Neural crest cell (in vitro differentiated cells): Measurements from ENCODE around the gene GADD45G. TPM values are rescaled to one million over a fixed set of nuclear protein-coding genes. Genes with fewer than 3 reads are reported as not detected.

ENCODE experiments used
- DNase-seq: peaks from one replicate; pipeline ENCODE4 v3.0.0; 2021; ENCODE audit warnings: low read depth, mixed read lengths, low spot score
- H3K27ac Mint-ChIP-seq: one replicate; pipeline ENCODE4 v1.8.0; 2021; ENCODE audit warnings: mild to moderate bottlenecking, mixed read lengths; ENCODE audit not compliant: unreplicated experiment
- H3K27me3 Mint-ChIP-seq: 2 replicates; pipeline ENCODE4 v1.8.0; 2021; ENCODE audit warnings: low read depth, mild to moderate bottlenecking, mixed read lengths
- H3K36me3 Mint-ChIP-seq: 2 replicates; pipeline ENCODE4 v1.8.0; 2021; ENCODE audit warnings: low read depth, mild to moderate bottlenecking, mixed read lengths
- H3K4me1 Mint-ChIP-seq: 2 replicates; pipeline ENCODE4 v1.8.0; 2021; ENCODE audit warnings: mixed read lengths
- H3K4me3 Mint-ChIP-seq: one replicate; pipeline ENCODE4 v1.8.0; 2021; ENCODE audit warnings: mild to moderate bottlenecking, mixed read lengths
- H3K9me3 Mint-ChIP-seq: 2 replicates; pipeline ENCODE4 v1.8.0; 2021; ENCODE audit warnings: mixed read lengths
- long read RNA-seq: library from polyadenylated mRNA; unstranded; transcript quantifications from one replicate; pipeline ENCODE4 v2.0.0, GENCODE V29; 2020
- total RNA-seq: library from RNA; stranded (reverse); gene quantifications from 2 replicates; pipeline ENCODE4 v1.2.1, GENCODE V29; 2021
- TF ChIP-seq, protein P1 (sequence below): fragments of 200-600 bp; sonication (generic); conservative IDR thresholded peaks from 2 replicates; pipeline ENCODE4 v1.5.0; 2021; ENCODE audit warnings: antibody characterized with exemption, mild to moderate bottlenecking

The GADD45G gene, protein sequence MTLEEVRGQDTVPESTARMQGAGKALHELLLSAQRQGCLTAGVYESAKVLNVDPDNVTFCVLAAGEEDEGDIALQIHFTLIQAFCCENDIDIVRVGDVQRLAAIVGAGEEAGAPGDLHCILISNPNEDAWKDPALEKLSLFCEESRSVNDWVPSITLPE
- 11.9 and 13.3 TPM in 2 replicates for total RNA-seq
- long read RNA-seq = 0 reads

- H3K9me3 Mint-ChIP-seq = no peaks in the 10 kb centered on the region
- TF ChIP-seq, protein P1, sequence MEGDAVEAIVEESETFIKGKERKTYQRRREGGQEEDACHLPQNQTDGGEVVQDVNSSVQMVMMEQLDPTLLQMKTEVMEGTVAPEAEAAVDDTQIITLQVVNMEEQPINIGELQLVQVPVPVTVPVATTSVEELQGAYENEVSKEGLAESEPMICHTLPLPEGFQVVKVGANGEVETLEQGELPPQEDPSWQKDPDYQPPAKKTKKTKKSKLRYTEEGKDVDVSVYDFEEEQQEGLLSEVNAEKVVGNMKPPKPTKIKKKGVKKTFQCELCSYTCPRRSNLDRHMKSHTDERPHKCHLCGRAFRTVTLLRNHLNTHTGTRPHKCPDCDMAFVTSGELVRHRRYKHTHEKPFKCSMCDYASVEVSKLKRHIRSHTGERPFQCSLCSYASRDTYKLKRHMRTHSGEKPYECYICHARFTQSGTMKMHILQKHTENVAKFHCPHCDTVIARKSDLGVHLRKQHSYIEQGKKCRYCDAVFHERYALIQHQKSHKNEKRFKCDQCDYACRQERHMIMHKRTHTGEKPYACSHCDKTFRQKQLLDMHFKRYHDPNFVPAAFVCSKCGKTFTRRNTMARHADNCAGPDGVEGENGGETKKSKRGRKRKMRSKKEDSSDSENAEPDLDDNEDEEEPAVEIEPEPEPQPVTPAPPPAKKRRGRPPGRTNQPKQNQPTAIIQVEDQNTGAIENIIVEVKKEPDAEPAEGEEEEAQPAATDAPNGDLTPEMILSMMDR = peak; percentile 20
- no peaks in the 10 kb centered on the region for H3K36me3 Mint-ChIP-seq
- DNase-seq = peak; percentile 69
- H3K27ac Mint-ChIP-seq = peak within 1 kb of the TSS; percentile 75
- H3K27me3 Mint-ChIP-seq = peaks cover 89% of the 10 kb centered on the region
- peak within 1 kb of the TSS; percentile 93 for H3K4me3 Mint-ChIP-seq
- H3K4me1 Mint-ChIP-seq = peaks cover 37% of the 10 kb centered on the region
Observed at GRCh38 chr9:89604729-89605464, at the start of gene GADD45G. GADD45G (plus strand) TSS chr9:89605012; CDS start chr9:89605122, 110 bp downstream.

- no peaks in the 10 kb centered on the region for H3K36me3 Mint-ChIP-seq
- peaks cover 8% of the 10 kb centered on the region for H3K4me1 Mint-ChIP-seq
- peaks cover 6% of the 10 kb centered on the region for H3K27me3 Mint-ChIP-seq
- H3K4me3 Mint-ChIP-seq = no peak overlapping the region
- no peaks in the 10 kb centered on the region for H3K9me3 Mint-ChIP-seq
- DNase-seq = no peak
- TF ChIP-seq, protein P1 = no peak
- H3K27ac Mint-ChIP-seq = no peak overlapping the region
Observed at GRCh38 chr9:89555036-89555415, 49.8 kb upstream of the GADD45G start.

DNA sequence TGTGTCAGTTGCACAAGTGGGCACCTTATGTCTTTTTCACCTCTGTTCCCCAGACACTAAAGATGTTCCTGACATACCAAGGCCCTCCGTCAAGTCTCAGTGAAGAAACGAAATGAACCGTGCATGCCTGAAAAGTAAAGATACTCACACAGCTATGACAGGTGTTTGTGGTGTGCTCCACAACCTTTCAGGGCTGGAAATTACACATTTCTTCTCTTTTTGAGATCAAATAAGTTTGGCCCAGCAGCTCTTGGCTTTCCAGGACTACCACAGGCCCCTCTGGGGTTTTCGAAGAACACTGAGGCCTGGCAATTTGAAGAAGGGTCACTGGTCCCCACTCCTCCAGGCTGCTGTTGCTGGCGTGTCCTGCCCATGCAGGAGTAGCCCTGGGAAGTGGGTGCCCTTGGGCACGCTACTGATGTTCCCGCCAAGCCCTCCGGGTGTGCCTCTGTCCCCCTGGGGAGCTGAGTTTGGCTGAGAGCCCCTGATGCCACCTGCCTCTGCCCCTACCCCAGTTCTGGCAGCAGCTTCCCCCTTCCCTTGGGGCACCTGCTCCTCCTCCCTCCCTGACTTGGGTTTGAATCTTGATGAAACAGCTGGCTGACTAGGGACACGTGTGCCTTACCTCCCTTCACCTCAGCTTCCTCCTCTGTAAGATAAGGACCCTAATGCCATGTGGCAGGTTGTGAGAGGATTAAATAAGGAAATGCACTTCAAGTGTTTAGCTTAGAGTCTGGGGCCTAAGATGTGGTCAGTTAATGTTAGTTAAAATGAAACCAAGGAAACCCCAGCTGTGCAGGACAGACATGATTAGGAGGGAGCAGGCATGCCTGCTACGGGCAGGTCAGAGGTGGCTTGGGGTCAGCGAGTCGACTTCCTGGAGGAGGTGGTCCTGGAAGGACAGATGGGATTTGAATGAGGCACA, 49.1 kb upstream of the GADD45G start:
- Mint-ChIP-seq H3K27me3 (peaks cover 2% of the 10 kb centered on the region), H3K4me1 (peaks cover 8% of the 10 kb centered on the region), H3K9me3 (no peaks in the 10 kb centered on the region), H3K27ac (no peak overlapping the region), H3K4me3 (no peak overlapping the region), H3K36me3 (no peaks in the 10 kb centered on the region)
- no peak for DNase-seq
- TF ChIP-seq, protein P1 = no peak

DNA sequence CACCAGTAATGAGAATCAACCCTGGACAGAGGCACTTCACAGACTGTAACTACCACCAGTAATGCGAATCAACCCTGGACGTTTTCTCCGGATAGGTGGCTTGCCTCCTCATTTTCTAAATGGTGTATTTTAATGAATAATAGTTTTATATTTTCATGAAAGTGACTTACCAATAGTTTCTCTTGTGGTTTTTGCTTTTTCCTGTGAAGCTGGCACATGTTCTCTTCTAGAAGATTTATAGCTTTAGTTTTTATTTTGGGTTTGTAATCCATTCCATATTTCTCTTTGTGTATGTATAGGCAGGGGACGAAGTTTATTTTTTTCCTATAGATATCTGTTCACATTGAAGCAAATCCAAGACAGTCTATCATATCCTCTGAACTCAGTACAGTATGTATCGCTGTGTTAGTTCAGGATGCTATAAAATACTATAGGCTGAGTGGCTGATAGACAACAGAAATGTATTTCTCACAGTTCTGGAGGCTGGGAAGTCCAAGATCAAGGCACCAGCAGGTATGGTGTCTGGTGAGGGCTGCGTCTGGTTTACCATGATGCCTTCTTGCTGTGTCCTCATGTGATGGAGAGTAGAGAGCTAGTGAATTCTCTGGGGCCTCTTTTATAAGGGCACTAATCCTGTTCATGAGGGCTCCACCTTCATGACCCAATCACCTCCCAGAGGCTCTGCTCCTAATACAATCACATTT, 46.5 kb upstream of the GADD45G start:
- H3K4me3 Mint-ChIP-seq = no peak overlapping the region
- TF ChIP-seq, protein P1 = no peak
- H3K27me3 Mint-ChIP-seq = no peaks in the 10 kb centered on the region
- DNase-seq = no peak
- H3K4me1 Mint-ChIP-seq = peaks cover 10% of the 10 kb centered on the region
- no peaks in the 10 kb centered on the region for H3K9me3 Mint-ChIP-seq
- H3K27ac Mint-ChIP-seq = no peak overlapping the region
- no peaks in the 10 kb centered on the region for H3K36me3 Mint-ChIP-seq

GRCh38 chr9:89558948-89559347, 45.9 kb upstream of the GADD45G start:
- no peaks in the 10 kb centered on the region for H3K9me3 Mint-ChIP-seq
- no peak for DNase-seq
- H3K4me1 Mint-ChIP-seq = peaks cover 16% of the 10 kb centered on the region
- no peak overlapping the region for H3K4me3 Mint-ChIP-seq
- no peaks in the 10 kb centered on the region for H3K36me3 Mint-ChIP-seq
- no peaks in the 10 kb centered on the region for H3K27me3 Mint-ChIP-seq
- TF ChIP-seq, protein P1 = no peak
- no peak overlapping the region for H3K27ac Mint-ChIP-seq
